ENCODE results near the gene C17orf50.
A peak's percentile ranks its signal among the peaks of the same experiment; 100 is the strongest.

The C17orf50 gene

GRCh38 chr17:35788477-35789368 lies 28.0 kb downstream of the C17orf50 start:
- DNase-seq (ENCODE audit: low spot score), result no peak

- no peak for DNase-seq (ENCODE audit: low spot score)
These were observed 30.2 kb downstream of the C17orf50 start for GRCh38 chr17:35790841-35791240.

GRCh38 chr17:35791681-35792350 lies 31.1 kb downstream of the C17orf50 start:
- no peak for DNase-seq (ENCODE audit: low spot score)

- DNase-seq (ENCODE audit: low spot score), result no peak
These were observed 32.6 kb downstream of the C17orf50 start for GRCh38 chr17:35793257-35793656.

- no peak for DNase-seq (ENCODE audit: low spot score)
These were observed 34.6 kb downstream of the C17orf50 start, which contains the start of gene MMP28 for GRCh38 chr17:35795007-35795870. TSS of gene MMP28 (minus strand) at chr17:35795641. CDS start at chr17:35795377, 264 bp downstream.

GRCh38 chr17:35795871-35796265 lies 35.2 kb downstream of the C17orf50 start:
- no peak for DNase-seq (ENCODE audit: low spot score)

- DNase-seq (ENCODE audit: low spot score), result no peak
These were observed 36.3 kb downstream of the C17orf50 start for GRCh38 chr17:35796942-35797341.

GRCh38 chr17:35797370-35797769 lies 36.7 kb downstream of the C17orf50 start:
- no peak for DNase-seq (ENCODE audit: low spot score)

GRCh38 chr17:35797918-35798317 lies 37.2 kb downstream of the C17orf50 start:
- no peak for DNase-seq (ENCODE audit: low spot score)

GRCh38 chr17:35799942-35800341 lies 39.3 kb downstream of the C17orf50 start:
- DNase-seq (ENCODE audit: low spot score), result peak; percentile 98

GRCh38 chr17:35801583-35802224 lies 41.0 kb downstream of the C17orf50 start:
- DNase-seq (ENCODE audit: low spot score), result peak; percentile 89

- DNase-seq (ENCODE audit: low spot score), result peak; percentile 86
These were observed 44.0 kb downstream of the C17orf50 start for GRCh38 chr17:35804658-35805192.

GRCh38 chr17:35807371-35808144 lies 46.9 kb downstream of the C17orf50 start:
- no peak for DNase-seq (ENCODE audit: low spot score)

GRCh38 chr17:35808240-35808961 lies 47.7 kb downstream of the C17orf50 start:
- no peak for DNase-seq (ENCODE audit: low spot score)

- DNase-seq (ENCODE audit: low spot score), result peak; percentile 99
These were observed 48.5 kb downstream of the C17orf50 start, which contains the start of gene TAF15 for GRCh38 chr17:35808962-35809854. TSS of gene TAF15 (plus strand) at chr17:35809484. CDS start at chr17:35809570, 86 bp downstream.

GRCh38 chr17:35809855-35810461 lies 49.3 kb downstream of the C17orf50 start:
- no peak for DNase-seq (ENCODE audit: low spot score)

- DNase-seq (ENCODE audit: low spot score), result no peak
These were observed 51.1 kb downstream of the C17orf50 start for GRCh38 chr17:35811759-35812158.

GRCh38 chr17:35812456-35812855 lies 51.8 kb downstream of the C17orf50 start:
- DNase-seq (ENCODE audit: low spot score), result no peak

Measured in cerebellar cortex (tissue), 1 donor.